Measurements from ENCODE around the gene DPP10.

DNA sequence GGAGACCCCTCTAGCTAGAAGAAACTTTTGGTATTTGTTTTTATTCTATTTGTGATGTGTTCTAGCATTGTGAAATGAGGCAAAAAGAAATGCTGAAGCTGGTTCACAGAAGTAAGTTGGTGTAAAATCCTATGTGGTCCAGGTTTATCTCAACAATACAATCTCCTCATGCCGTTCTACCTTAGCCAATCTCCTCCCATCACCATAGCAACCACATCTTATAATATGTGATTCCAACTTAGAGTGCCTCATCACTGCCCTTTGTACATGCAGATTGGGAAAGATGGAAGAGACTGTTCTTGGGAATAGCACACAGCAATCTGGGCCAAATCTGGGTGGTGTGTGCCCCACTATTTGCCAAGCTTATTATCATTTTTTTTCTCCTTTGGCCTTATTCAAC, 30.3 kb downstream of the DPP10 start:
- TF ChIP-seq SIN3A (IDR thresholded peaks at IDR 0.05; ENCODE audit: borderline replicate concordance, insufficient read depth, low read depth, low read length), result no peak
- TF ChIP-seq, protein P1, sequence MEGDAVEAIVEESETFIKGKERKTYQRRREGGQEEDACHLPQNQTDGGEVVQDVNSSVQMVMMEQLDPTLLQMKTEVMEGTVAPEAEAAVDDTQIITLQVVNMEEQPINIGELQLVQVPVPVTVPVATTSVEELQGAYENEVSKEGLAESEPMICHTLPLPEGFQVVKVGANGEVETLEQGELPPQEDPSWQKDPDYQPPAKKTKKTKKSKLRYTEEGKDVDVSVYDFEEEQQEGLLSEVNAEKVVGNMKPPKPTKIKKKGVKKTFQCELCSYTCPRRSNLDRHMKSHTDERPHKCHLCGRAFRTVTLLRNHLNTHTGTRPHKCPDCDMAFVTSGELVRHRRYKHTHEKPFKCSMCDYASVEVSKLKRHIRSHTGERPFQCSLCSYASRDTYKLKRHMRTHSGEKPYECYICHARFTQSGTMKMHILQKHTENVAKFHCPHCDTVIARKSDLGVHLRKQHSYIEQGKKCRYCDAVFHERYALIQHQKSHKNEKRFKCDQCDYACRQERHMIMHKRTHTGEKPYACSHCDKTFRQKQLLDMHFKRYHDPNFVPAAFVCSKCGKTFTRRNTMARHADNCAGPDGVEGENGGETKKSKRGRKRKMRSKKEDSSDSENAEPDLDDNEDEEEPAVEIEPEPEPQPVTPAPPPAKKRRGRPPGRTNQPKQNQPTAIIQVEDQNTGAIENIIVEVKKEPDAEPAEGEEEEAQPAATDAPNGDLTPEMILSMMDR (IDR thresholded peaks at IDR 0.05), result no peak
